GM21381 (cell line): Measurements from ENCODE around the gene RFX4.
"Not testable (repeated sequence)": the region's sequence is repeated elsewhere in the genome, so short reads cannot be mapped to it uniquely, and the experiment has no call there.

Experiments
- ATAC-seq: cut with Tn5 transposase; IDR thresholded peaks from one replicate; pipeline ENCODE4 v1.9.1; 2021; ENCODE audit warnings: mild to moderate bottlenecking, moderate library complexity; ENCODE audit not compliant: unreplicated experiment

Gene RFX4

GRCh38 chr12:106723416-106723815 lies 140.6 kb downstream of the RFX4 start:
- no peak for ATAC-seq

- no peak for ATAC-seq
These were observed 141.3 kb downstream of the RFX4 start for GRCh38 chr12:106724116-106724515.

GRCh38 chr12:106724934-106725333 lies 142.1 kb downstream of the RFX4 start:
- no peak for ATAC-seq

GRCh38 chr12:106726603-106727202 lies 143.9 kb downstream of the RFX4 start:
- ATAC-seq = not testable (repeated sequence)

GRCh38 chr12:106729611-106730010 lies 146.8 kb downstream of the RFX4 start:
- no peak for ATAC-seq

- no peak for ATAC-seq
These were observed 150.1 kb downstream of the RFX4 start for GRCh38 chr12:106732890-106733289.

GRCh38 chr12:106733660-106734059 lies 150.9 kb downstream of the RFX4 start:
- ATAC-seq = no peak

- ATAC-seq = no peak
These were observed 153.5 kb downstream of the RFX4 start for GRCh38 chr12:106736051-106736957.

- ATAC-seq = no peak
These were observed 156.5 kb downstream of the RFX4 start for GRCh38 chr12:106739318-106739717.

- no peak for ATAC-seq
These were observed 157.2 kb downstream of the RFX4 start for GRCh38 chr12:106739815-106740530.

GRCh38 chr12:106740818-106741217 lies 158.0 kb downstream of the RFX4 start:
- no peak for ATAC-seq

GRCh38 chr12:106741247-106741646 lies 158.4 kb downstream of the RFX4 start:
- no peak for ATAC-seq

GRCh38 chr12:106743270-106743988 lies 160.6 kb downstream of the RFX4 start:
- ATAC-seq = no peak

- no peak for ATAC-seq
These were observed 161.8 kb downstream of the RFX4 start for GRCh38 chr12:106744600-106744999.

GRCh38 chr12:106745181-106745745 lies 162.5 kb downstream of the RFX4 start:
- no peak for ATAC-seq

- ATAC-seq = no peak
These were observed 165.2 kb downstream of the RFX4 start for GRCh38 chr12:106747973-106748436.

GRCh38 chr12:106750524-106750923 lies 167.7 kb downstream of the RFX4 start:
- no peak for ATAC-seq

GRCh38 chr12:106753526-106753925 lies 170.7 kb downstream of the RFX4 start:
- ATAC-seq = peak; percentile 99

- no peak for ATAC-seq
These were observed 171.5 kb downstream of the RFX4 start for GRCh38 chr12:106754331-106754730.

- no peak for ATAC-seq
These were observed 175.0 kb downstream of the RFX4 start for GRCh38 chr12:106757623-106758348.
